ENCODE results near the gene ASS1. TPM values are rescaled to one million over a fixed set of nuclear protein-coding genes. Genes with fewer than 3 reads are reported as not detected.

Gene ASS1
- total RNA-seq, 2 experiments from 2014 or later, result 3.3 to 3.9 TPM

- Mint-ChIP-seq H3K4me1 (no peaks in the 10 kb centered on the region), H3K36me3 (ENCODE audit: low read depth) (no peaks in the 10 kb centered on the region), H3K27ac (no peak overlapping the region), H3K9me3 (peaks cover 6% of the 10 kb centered on the region), H3K27me3 (no peaks in the 10 kb centered on the region), H3K4me3 (no peak overlapping the region)
- ChIA-PET POLR2A (no interaction called here), CTCF (interaction anchor here (0.6 kb wide), 2 partner anchors 184 to 630 kb away, joined by 3 to 4 read pairs; no protein-coding TSS in a partner anchor)
- no peak for DNase-seq
Measured at GRCh38 chr9:130498298-130498917, 53.6 kb downstream of the ASS1 start.

GRCh38 chr9:130498918-130499698, 54.3 kb downstream of the ASS1 start:
- DNase-seq, result no peak
- Mint-ChIP-seq H3K36me3 (ENCODE audit: low read depth) (no peaks in the 10 kb centered on the region), H3K9me3 (peaks cover 6% of the 10 kb centered on the region), H3K27ac (no peak overlapping the region), H3K4me1 (no peaks in the 10 kb centered on the region), H3K27me3 (no peaks in the 10 kb centered on the region), H3K4me3 (no peak overlapping the region)
- CTCF ChIA-PET, result no interaction called here
- POLR2A ChIA-PET, result no interaction called here

GRCh38 chr9:130499804-130500263, 55.1 kb downstream of the ASS1 start:
- H3K9me3 Mint-ChIP-seq, result peaks cover 4% of the 10 kb centered on the region
- CTCF ChIA-PET, result no interaction called here
- H3K27ac Mint-ChIP-seq, result no peak overlapping the region
- H3K4me3 Mint-ChIP-seq, result no peak overlapping the region
- POLR2A ChIA-PET, result no interaction called here
- no peaks in the 10 kb centered on the region for H3K4me1 Mint-ChIP-seq
- DNase-seq, result no peak
- H3K27me3 Mint-ChIP-seq, result no peaks in the 10 kb centered on the region
- no peaks in the 10 kb centered on the region for H3K36me3 Mint-ChIP-seq (ENCODE audit: low read depth)

- no peaks in the 10 kb centered on the region for H3K27me3 Mint-ChIP-seq
- CTCF ChIA-PET, result no interaction called here
Measured at GRCh38 chr9:130500340-130501180, 55.8 kb downstream of the ASS1 start.

GRCh38 chr9:130501639-130502038, 56.9 kb downstream of the ASS1 start:
- H3K9me3 Mint-ChIP-seq, result no peaks in the 10 kb centered on the region
- CTCF ChIA-PET, result interaction anchor here (1.5 kb wide), 1 partner anchor 35 kb away, joined by 3 read pairs; no protein-coding TSS in a partner anchor
- H3K36me3 Mint-ChIP-seq (ENCODE audit: low read depth), result no peaks in the 10 kb centered on the region
- H3K4me3 Mint-ChIP-seq, result no peak overlapping the region
- no peak for DNase-seq
- no peaks in the 10 kb centered on the region for H3K4me1 Mint-ChIP-seq
- POLR2A ChIA-PET, result no interaction called here
- no peaks in the 10 kb centered on the region for H3K27me3 Mint-ChIP-seq
- H3K27ac Mint-ChIP-seq, result no peak overlapping the region

More at GRCh38 chr9:130500340-130501180, 55.8 kb downstream of the ASS1 start:
- no peaks in the 10 kb centered on the region for H3K4me1 Mint-ChIP-seq
- POLR2A ChIA-PET, result no interaction called here
- no peaks in the 10 kb centered on the region for H3K36me3 Mint-ChIP-seq (ENCODE audit: low read depth)
- H3K9me3 Mint-ChIP-seq, result no peaks in the 10 kb centered on the region
- no peak overlapping the region for H3K27ac Mint-ChIP-seq
- H3K4me3 Mint-ChIP-seq, result no peak overlapping the region
- DNase-seq, result no peak

- no peaks in the 10 kb centered on the region for H3K4me1 Mint-ChIP-seq
- no peaks in the 10 kb centered on the region for H3K27me3 Mint-ChIP-seq
- DNase-seq, result no peak
- H3K36me3 Mint-ChIP-seq (ENCODE audit: low read depth), result no peaks in the 10 kb centered on the region
- H3K27ac Mint-ChIP-seq, result no peak overlapping the region
- H3K4me3 Mint-ChIP-seq, result no peak overlapping the region
- H3K9me3 Mint-ChIP-seq, result no peaks in the 10 kb centered on the region
- CTCF ChIA-PET, result no interaction called here
- POLR2A ChIA-PET, result no interaction called here
Measured at GRCh38 chr9:130508218-130508617, 63.5 kb downstream of the ASS1 start.

GRCh38 chr9:130512199-130512598, 67.4 kb downstream of the ASS1 start:
- H3K4me3 Mint-ChIP-seq, result no peak overlapping the region
- H3K36me3 Mint-ChIP-seq (ENCODE audit: low read depth), result no peaks in the 10 kb centered on the region
- no peak for DNase-seq
- no peak overlapping the region for H3K27ac Mint-ChIP-seq
- H3K9me3 Mint-ChIP-seq, result no peaks in the 10 kb centered on the region
- peaks cover 2% of the 10 kb centered on the region for H3K27me3 Mint-ChIP-seq
- ChIA-PET POLR2A (no interaction called here), CTCF (no interaction called here)
- H3K4me1 Mint-ChIP-seq, result no peaks in the 10 kb centered on the region

GRCh38 chr9:130513078-130513477, 68.3 kb downstream of the ASS1 start:
- H3K4me3 Mint-ChIP-seq, result no peak overlapping the region
- H3K36me3 Mint-ChIP-seq (ENCODE audit: low read depth), result no peaks in the 10 kb centered on the region
- POLR2A ChIA-PET, result no interaction called here
- CTCF ChIA-PET, result no interaction called here
- DNase-seq, result no peak
- H3K4me1 Mint-ChIP-seq, result no peaks in the 10 kb centered on the region
- H3K27ac Mint-ChIP-seq, result no peak overlapping the region
- peaks cover 2% of the 10 kb centered on the region for H3K27me3 Mint-ChIP-seq
- no peaks in the 10 kb centered on the region for H3K9me3 Mint-ChIP-seq

- POLR2A ChIA-PET, result no interaction called here
- Mint-ChIP-seq H3K4me1 (no peaks in the 10 kb centered on the region), H3K4me3 (no peak overlapping the region), H3K9me3 (no peaks in the 10 kb centered on the region), H3K27me3 (peaks cover 2% of the 10 kb centered on the region), H3K36me3 (ENCODE audit: low read depth) (no peaks in the 10 kb centered on the region), H3K27ac (no peak overlapping the region)
- CTCF ChIA-PET, result interaction anchor here (1.1 to 1.4 kb wide), 2 partner anchors 9 to 12 kb away, joined by 3 to 4 read pairs; no protein-coding TSS in a partner anchor
- DNase-seq, result no peak
Measured at GRCh38 chr9:130518233-130518632, 73.5 kb downstream of the ASS1 start.

- no peak overlapping the region for H3K27ac Mint-ChIP-seq
Measured at GRCh38 chr9:130518943-130519799, 74.4 kb downstream of the ASS1 start.

GRCh38 chr9:130519927-130520326, 75.2 kb downstream of the ASS1 start:
- Mint-ChIP-seq H3K36me3 (ENCODE audit: low read depth) (no peaks in the 10 kb centered on the region), H3K4me1 (no peaks in the 10 kb centered on the region), H3K4me3 (no peak overlapping the region), H3K9me3 (no peaks in the 10 kb centered on the region), H3K27ac (no peak overlapping the region), H3K27me3 (peaks cover 2% of the 10 kb centered on the region)
- ChIA-PET CTCF (no interaction called here), POLR2A (no interaction called here)
- DNase-seq, result no peak

More at GRCh38 chr9:130518943-130519799, 74.4 kb downstream of the ASS1 start:
- DNase-seq, result no peak
- POLR2A ChIA-PET, result no interaction called here
- CTCF ChIA-PET, result interaction anchor here (0.6 to 1.4 kb wide), 3 partner anchors 8 to 39 kb away, joined by 3 to 5 read pairs (median 4); no protein-coding TSS in a partner anchor
- no peaks in the 10 kb centered on the region for H3K4me1 Mint-ChIP-seq
- no peak overlapping the region for H3K4me3 Mint-ChIP-seq
- H3K27me3 Mint-ChIP-seq, result peaks cover 2% of the 10 kb centered on the region
- no peaks in the 10 kb centered on the region for H3K9me3 Mint-ChIP-seq
- no peaks in the 10 kb centered on the region for H3K36me3 Mint-ChIP-seq (ENCODE audit: low read depth)

- no peak for DNase-seq
- no peaks in the 10 kb centered on the region for H3K9me3 Mint-ChIP-seq
- ChIA-PET CTCF (no interaction called here), POLR2A (no interaction called here)
- no peak overlapping the region for H3K4me3 Mint-ChIP-seq
- H3K27me3 Mint-ChIP-seq, result no peaks in the 10 kb centered on the region
- no peaks in the 10 kb centered on the region for H3K36me3 Mint-ChIP-seq (ENCODE audit: low read depth)
- no peaks in the 10 kb centered on the region for H3K4me1 Mint-ChIP-seq
- no peak overlapping the region for H3K27ac Mint-ChIP-seq
Measured at GRCh38 chr9:130521715-130522114, 77.0 kb downstream of the ASS1 start.

Data from activated CD4-positive, alpha-beta T cell treated with anti-CD3 and anti-CD28 coated beads, Interleukin-2, amount 10 ng/mL, durations not matched to agents 7 days and 5 days (primary cell).